H1 (cell line): Measurements from ENCODE around the gene RBBP9. TPM values are rescaled to one million over a fixed set of nuclear protein-coding genes. Genes with fewer than 3 reads are reported as not detected.

Experiments
- CHD7 ChIP-seq: fragments of 300-600 bp; sonication (generic); IDR thresholded peaks from 2 replicates; pipeline ENCODE4 v1.7.1; 2012; ENCODE audit warnings: low read length, moderate library complexity, mild to moderate bottlenecking, inconsistent platforms; ENCODE audit not compliant: insufficient replicate concordance
- CTCF ChIP-seq, 3 experiments: IDR thresholded peaks; 1 replicate in 2 of 3; 2 replicates in 1 of 3; pipeline versions ENCODE4 v1.5.1 to v1.6.1; 2011; ENCODE audit warnings: low read length in 3 of 3, mild to moderate bottlenecking in 3 of 3, inconsistent platforms in 2 of 3, low read depth in 1 of 3, moderate library complexity in 1 of 3; ENCODE audit not compliant: insufficient read depth in 1 of 3; ENCODE audit errors: control extremely low read depth in 1 of 3
- EP300 ChIP-seq, 2 experiments: IDR thresholded peaks; 1 replicate in 1 of 2; 2 replicates in 1 of 2; pipeline ENCODE4 v1.6.1; 2011 to 2012; ENCODE audit warnings: low read depth in 2 of 2, low read length in 2 of 2, mild to moderate bottlenecking in 2 of 2, borderline replicate concordance in 1 of 2, inconsistent platforms in 1 of 2, moderate library complexity in 1 of 2
- polyA plus RNA-seq, 7 experiments: library from polyadenylated mRNA; depleted of rRNA in 3 of 7; stranded (reverse) in 5 of 7; unstranded in 2 of 7; fragments of >200 nt in 5 of 7; fragments of 200-250 nt in 2 of 7; gene quantifications; 1 replicate in 5 of 7; 2 replicates in 1 of 7; 4 replicates in 1 of 7; pipeline versions ENCODE4 v1.2.1 to v1.2.3, GENCODE V29; 2011 to 2013; ENCODE audit warnings: missing spikeins in 2 of 7, mixed read lengths in 2 of 7
- total RNA-seq: library from RNA; stranded (reverse); fragmentation: NEBNext Ultra II Directional; extraction: Animal tissue kit (Norgen Biotek cat#: 25700); gene quantifications from 2 replicates; pipeline ENCODE4 v1.2.1, GENCODE V29; 2021

Gene RBBP9
- total and polyA plus RNA-seq, 2 of the 8 experiments (the other 6 are each of a cell fraction or from before 2014, with no cell fraction given), result 9.5 to 13.5 TPM

GRCh38 chr20:18527836-18528235 lies 30.8 kb upstream of the RBBP9 start (continued):
- TF ChIP-seq EP300 (IDR thresholded peaks at IDR 0.05; ENCODE audit: borderline replicate concordance in 1 of 2, low read depth in 2 of 2, low read length in 2 of 2), result no peak
- no peak for TF ChIP-seq CHD7
- no peak for TF ChIP-seq CTCF (IDR thresholded peaks at IDR 0.05; ENCODE audit: control extremely low read depth in 1 of 3, insufficient read depth in 1 of 3, low read depth in 1 of 3, low read length in 3 of 3)
- TF ChIP-seq, all 59 proteins: peak for 0
